Islet of Langerhans (tissue), 1 donor: ENCODE data around the gene FKBP8.

ENCODE experiments used
- FAIRE-seq: peaks from one replicate; lab custom pipeline; 2011; peaks lifted over from hg19 to GRCh38; lab: Jason Lieb, UNC

FKBP8 gene

GRCh38 chr19:18483119-18483890 lies 60.1 kb downstream of the FKBP8 start:
- no peak for FAIRE-seq
